ENCODE data around the gene ACAD9. TPM values are rescaled to one million over a fixed set of nuclear protein-coding genes. Genes with fewer than 3 reads are reported as not detected.

ACAD9 gene
- total RNA-seq, 1 donor from 2014 or later: 32.4 TPM

GRCh38 chr3:128881576-128881975, 2.2 kb downstream of the ACAD9 start:
- H3K9me3 Mint-ChIP-seq (ENCODE audit: unreplicated experiment): no peaks in the 10 kb centered on the region
- peaks cover 17% of the 10 kb centered on the region for H3K4me1 Mint-ChIP-seq (ENCODE audit: low read depth, unreplicated experiment)
- Histone ChIP-seq H3K4me2 (ENCODE audit: low read length) (peak overlapping the region; percentile 90), H4K20me1 (ENCODE audit: insufficient read depth, low read length) (peaks cover 24% of the 10 kb centered on the region), H3K79me2 (ENCODE audit: insufficient read depth, low read length) (peaks cover 73% of the 10 kb centered on the region), H3K27ac (ENCODE audit: low read depth, low read length) (no peak overlapping the region), H3K4me1 (ENCODE audit: insufficient read depth, low read length) (peaks cover 16% of the 10 kb centered on the region), H3K9ac (ENCODE audit: low read length) (no peak overlapping the region), H3K27me3 (ENCODE audit: insufficient read depth, low read length) (no peaks in the 10 kb centered on the region), H3K36me3 (ENCODE audit: insufficient read depth, low read length) (peaks cover 8% of the 10 kb centered on the region), H3K4me3 (ENCODE audit: insufficient read depth, low read depth, low read length) (no peak overlapping the region), H3K9me3 (ENCODE audit: insufficient read depth, low read depth, low read length) (no peaks in the 10 kb centered on the region), H2AFZ (ENCODE audit: low read depth, low read length) (no peak overlapping the region)
- no peak for TF ChIP-seq EZH2 (IDR thresholded peaks at IDR 0.05; ENCODE audit: insufficient read depth, low read length)
- TF ChIP-seq CTCF (IDR thresholded peaks at IDR 0.05; ENCODE audit: insufficient read depth, low read depth, low read length): no peak
- H3K4me3 Mint-ChIP-seq (ENCODE audit: unreplicated experiment): peak overlapping the region; percentile 30
- no peaks in the 10 kb centered on the region for H3K27me3 Mint-ChIP-seq (ENCODE audit: low read depth, unreplicated experiment)
- peaks cover 4% of the 10 kb centered on the region for H3K36me3 Mint-ChIP-seq (ENCODE audit: low read depth, unreplicated experiment)
- no peak for DNase-seq (ENCODE audit: low read depth)
- no peak for FAIRE-seq
- H3K27ac Mint-ChIP-seq (ENCODE audit: unreplicated experiment): no peak overlapping the region

- no peaks in the 10 kb centered on the region for H3K9me3 Mint-ChIP-seq (ENCODE audit: unreplicated experiment)
- H3K4me2 ChIP-seq (ENCODE audit: low read length): no peak overlapping the region
- no peak overlapping the region for H3K27ac ChIP-seq (ENCODE audit: low read depth, low read length)
- no peak for TF ChIP-seq CTCF (IDR thresholded peaks at IDR 0.05; ENCODE audit: insufficient read depth, low read depth, low read length)
- no peak for TF ChIP-seq EZH2 (IDR thresholded peaks at IDR 0.05; ENCODE audit: insufficient read depth, low read length)
- H3K9ac ChIP-seq (ENCODE audit: low read length): no peak overlapping the region
- peaks cover 73% of the 10 kb centered on the region for H3K79me2 ChIP-seq (ENCODE audit: insufficient read depth, low read length)
- H3K27me3 Mint-ChIP-seq (ENCODE audit: low read depth, unreplicated experiment): no peaks in the 10 kb centered on the region
- no peak overlapping the region for H2AFZ ChIP-seq (ENCODE audit: low read depth, low read length)
- FAIRE-seq (no peak), DNase-seq (ENCODE audit: low read depth) (no peak)
- H3K36me3 ChIP-seq (ENCODE audit: insufficient read depth, low read length): peaks cover 13% of the 10 kb centered on the region
- H3K4me3 Mint-ChIP-seq (ENCODE audit: unreplicated experiment): no peak overlapping the region
- H4K20me1 ChIP-seq (ENCODE audit: insufficient read depth, low read length): peaks cover 24% of the 10 kb centered on the region
- peaks cover 16% of the 10 kb centered on the region for H3K4me1 ChIP-seq (ENCODE audit: insufficient read depth, low read length)
- no peaks in the 10 kb centered on the region for H3K9me3 ChIP-seq (ENCODE audit: insufficient read depth, low read depth, low read length)
- peaks cover 4% of the 10 kb centered on the region for H3K36me3 Mint-ChIP-seq (ENCODE audit: low read depth, unreplicated experiment)
- no peaks in the 10 kb centered on the region for H3K27me3 ChIP-seq (ENCODE audit: insufficient read depth, low read length)
- H3K4me3 ChIP-seq (ENCODE audit: insufficient read depth, low read depth, low read length): no peak overlapping the region
- no peak overlapping the region for H3K27ac Mint-ChIP-seq (ENCODE audit: unreplicated experiment)
- H3K4me1 Mint-ChIP-seq (ENCODE audit: low read depth, unreplicated experiment): peaks cover 17% of the 10 kb centered on the region
These were observed 3.3 kb downstream of the ACAD9 start for GRCh38 chr3:128882719-128883118.

- H3K27ac ChIP-seq (ENCODE audit: low read depth, low read length): no peak overlapping the region
- H3K4me1 Mint-ChIP-seq (ENCODE audit: low read depth, unreplicated experiment): peaks cover 7% of the 10 kb centered on the region
- DNase-seq (ENCODE audit: low read depth) (no peak), FAIRE-seq (no peak)
- H3K4me3 ChIP-seq (ENCODE audit: insufficient read depth, low read depth, low read length): no peak overlapping the region
- H3K4me1 ChIP-seq (ENCODE audit: insufficient read depth, low read length): peaks cover 7% of the 10 kb centered on the region
- H3K4me3 Mint-ChIP-seq (ENCODE audit: unreplicated experiment): no peak overlapping the region
- peaks cover 4% of the 10 kb centered on the region for H3K36me3 Mint-ChIP-seq (ENCODE audit: low read depth, unreplicated experiment)
- no peak overlapping the region for H2AFZ ChIP-seq (ENCODE audit: low read depth, low read length)
- no peaks in the 10 kb centered on the region for H3K9me3 ChIP-seq (ENCODE audit: insufficient read depth, low read depth, low read length)
- no peaks in the 10 kb centered on the region for H3K27me3 ChIP-seq (ENCODE audit: insufficient read depth, low read length)
- H3K9me3 Mint-ChIP-seq (ENCODE audit: unreplicated experiment): no peaks in the 10 kb centered on the region
- no peak overlapping the region for H3K27ac Mint-ChIP-seq (ENCODE audit: unreplicated experiment)
- H3K4me2 ChIP-seq (ENCODE audit: low read length): no peak overlapping the region
- TF ChIP-seq EZH2 (IDR thresholded peaks at IDR 0.05; ENCODE audit: insufficient read depth, low read length) (no peak), CTCF (IDR thresholded peaks at IDR 0.05; ENCODE audit: insufficient read depth, low read depth, low read length) (no peak)
- H3K27me3 Mint-ChIP-seq (ENCODE audit: low read depth, unreplicated experiment): no peaks in the 10 kb centered on the region
- H3K9ac ChIP-seq (ENCODE audit: low read length): no peak overlapping the region
- H4K20me1 ChIP-seq (ENCODE audit: insufficient read depth, low read length): peaks cover 24% of the 10 kb centered on the region
- H3K36me3 ChIP-seq (ENCODE audit: insufficient read depth, low read length): peaks cover 20% of the 10 kb centered on the region
- H3K79me2 ChIP-seq (ENCODE audit: insufficient read depth, low read length): peaks cover 58% of the 10 kb centered on the region
These were observed 5.6 kb downstream of the ACAD9 start for GRCh38 chr3:128884992-128885391.
